ENCODE data around the gene MTG2. TPM values are rescaled to one million over a fixed set of nuclear protein-coding genes. Genes with fewer than 3 reads are reported as not detected.

Gene MTG2
- total and polyA plus RNA-seq, 9 donors, result 12.7 to 36.9 (median 33.3) TPM

- no peaks in the 10 kb centered on the region for H3K9me3 ChIP-seq
- DNase-seq, result no peak
- H3K36me3 ChIP-seq, result no peaks in the 10 kb centered on the region
- WGBS, 3 donors, result 45 to 53% (median 51%) methylated on average over 26 to 38 of the region's 38 CpGs
- H3K27me3 ChIP-seq, result peaks cover 2% of the 10 kb centered on the region
- TF ChIP-seq EP300 (IDR thresholded peaks at IDR 0.05) (no peak), CTCF (IDR thresholded peaks at IDR 0.05) (no peak), POLR2A (IDR thresholded peaks at IDR 0.05) (no peak)
- H3K4me1 ChIP-seq (ENCODE audit: insufficient read depth), result peaks cover 10% of the 10 kb centered on the region
- H3K27ac ChIP-seq, result no peak overlapping the region
- intact Hi-C loops (cut with DNase I), result no loop called here
- H3K4me3 ChIP-seq, result no peak overlapping the region
Measured at GRCh38 chr20:62217913-62218773, 35.3 kb downstream of the MTG2 start.

- no peak overlapping the region for H3K4me3 ChIP-seq
- H3K9me3 ChIP-seq, result no peaks in the 10 kb centered on the region
- intact Hi-C loops (cut with DNase I), result no loop called here
- H3K4me1 ChIP-seq (ENCODE audit: insufficient read depth), result peaks cover 10% of the 10 kb centered on the region
- no peak overlapping the region for H3K27ac ChIP-seq
- no peaks in the 10 kb centered on the region for H3K36me3 ChIP-seq
- DNase-seq, result no peak
- peaks cover 2% of the 10 kb centered on the region for H3K27me3 ChIP-seq
- TF ChIP-seq CTCF (IDR thresholded peaks at IDR 0.05), result no peak
- no peak for TF ChIP-seq EP300 (IDR thresholded peaks at IDR 0.05)
- no peak for TF ChIP-seq POLR2A (IDR thresholded peaks at IDR 0.05)
- 1 to 2% (median 1%) methylated on average over 57 to 84 of the region's 84 CpGs for WGBS, 3 donors
Measured at GRCh38 chr20:62219101-62219991, 36.5 kb downstream of the MTG2 start.

- Histone ChIP-seq H3K27me3 (peaks cover 2% of the 10 kb centered on the region), H3K36me3 (no peaks in the 10 kb centered on the region), H3K4me1 (ENCODE audit: insufficient read depth) (peaks cover 10% of the 10 kb centered on the region), H3K4me3 (no peak within 1 kb of the TSS), H3K27ac (no peak within 1 kb of the TSS), H3K9me3 (no peaks in the 10 kb centered on the region)
- WGBS, 3 donors, result 0 to 1% (median 1%) methylated on average over 12 to 84 of the region's 84 CpGs
- TF ChIP-seq CTCF (IDR thresholded peaks at IDR 0.05) (no peak), POLR2A (IDR thresholded peaks at IDR 0.05) (no peak), EP300 (IDR thresholded peaks at IDR 0.05) (no peak)
- intact Hi-C loops (cut with DNase I), result no loop called here
- peak; percentile 31 to 74 (median 65) for DNase-seq
Measured at GRCh38 chr20:62219992-62220665, 37.3 kb downstream of the MTG2 start, which contains the start of gene HRH3. Gene HRH3 (minus strand): TSS chr20:62220278. CDS start chr20:62219970, 308 bp downstream.

Data from ovary (tissue), 9 donors.